ENCODE results near the gene PCCA.

- TF ChIP-seq, protein P1, sequence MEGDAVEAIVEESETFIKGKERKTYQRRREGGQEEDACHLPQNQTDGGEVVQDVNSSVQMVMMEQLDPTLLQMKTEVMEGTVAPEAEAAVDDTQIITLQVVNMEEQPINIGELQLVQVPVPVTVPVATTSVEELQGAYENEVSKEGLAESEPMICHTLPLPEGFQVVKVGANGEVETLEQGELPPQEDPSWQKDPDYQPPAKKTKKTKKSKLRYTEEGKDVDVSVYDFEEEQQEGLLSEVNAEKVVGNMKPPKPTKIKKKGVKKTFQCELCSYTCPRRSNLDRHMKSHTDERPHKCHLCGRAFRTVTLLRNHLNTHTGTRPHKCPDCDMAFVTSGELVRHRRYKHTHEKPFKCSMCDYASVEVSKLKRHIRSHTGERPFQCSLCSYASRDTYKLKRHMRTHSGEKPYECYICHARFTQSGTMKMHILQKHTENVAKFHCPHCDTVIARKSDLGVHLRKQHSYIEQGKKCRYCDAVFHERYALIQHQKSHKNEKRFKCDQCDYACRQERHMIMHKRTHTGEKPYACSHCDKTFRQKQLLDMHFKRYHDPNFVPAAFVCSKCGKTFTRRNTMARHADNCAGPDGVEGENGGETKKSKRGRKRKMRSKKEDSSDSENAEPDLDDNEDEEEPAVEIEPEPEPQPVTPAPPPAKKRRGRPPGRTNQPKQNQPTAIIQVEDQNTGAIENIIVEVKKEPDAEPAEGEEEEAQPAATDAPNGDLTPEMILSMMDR (IDR thresholded peaks at IDR 0.05), result no peak
- no peak for TF ChIP-seq POLR2AphosphoS5 (IDR thresholded peaks at IDR 0.05)
- TF ChIP-seq POLR2A (IDR thresholded peaks at IDR 0.05), result no peak
These were observed 292.8 kb downstream of the PCCA start for GRCh38 chr13:100381595-100382224.
